ENCODE results near the gene NALCN.

DNA sequence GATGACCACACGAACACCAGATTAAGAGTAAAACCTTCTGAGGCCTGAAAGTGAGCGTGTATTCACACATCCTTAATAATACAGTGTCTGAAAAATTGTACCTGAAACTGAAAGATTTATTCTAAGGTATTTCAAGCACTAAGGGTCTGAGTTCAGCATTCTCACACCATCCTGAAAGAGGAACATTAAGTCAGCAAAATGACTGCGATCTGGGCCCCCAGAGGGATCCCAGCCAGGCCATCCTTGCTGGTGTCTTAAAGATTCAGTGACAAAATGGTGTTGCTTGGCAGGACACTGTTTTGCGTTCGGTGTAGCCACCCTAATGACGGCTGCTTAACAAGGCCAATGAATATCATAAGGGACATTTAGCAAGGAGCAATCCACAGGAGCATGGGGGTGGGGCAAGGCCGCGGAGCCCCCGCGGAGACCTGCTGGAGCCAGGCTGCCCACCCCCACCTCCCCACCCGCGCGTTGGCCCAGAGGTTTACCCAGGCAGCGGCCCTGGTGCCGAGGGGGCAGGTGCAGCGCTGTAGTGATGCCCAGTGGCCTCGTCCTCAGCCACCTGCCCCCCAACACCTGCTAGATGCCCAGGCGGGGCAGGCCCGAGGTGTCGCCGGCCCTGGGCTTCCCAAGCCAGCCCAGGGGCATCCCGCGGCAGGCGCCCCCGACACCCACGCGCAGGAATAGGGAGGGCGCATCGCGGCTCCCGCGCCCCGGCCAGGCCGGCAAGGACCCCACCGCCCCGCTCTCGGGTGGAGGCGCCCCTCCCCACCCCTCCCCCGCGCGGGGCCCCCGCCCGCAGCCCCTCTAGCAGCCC is 742 bp downstream of the NALCN start:
- TF ChIP-seq CTCF (conservative IDR thresholded peaks at IDR 0.05; ENCODE audit: low read depth, low read length) (no peak), EZH2 (IDR thresholded peaks at IDR 0.05; ENCODE audit: borderline replicate concordance, low read depth, low read length, poor library complexity, severe bottlenecking) (no peak)
